K562 (cell line): ENCODE results near the gene COLEC12. TPM values are rescaled to one million over a fixed set of nuclear protein-coding genes. Genes with fewer than 3 reads are reported as not detected.
A peak's percentile ranks its signal among the peaks of the same experiment; 100 is the strongest.

Experiments
- ATAC-seq: fragments of 200-7000 bp; cut with Tn5 transposase; 3 replicates; pipeline ENCODE4 v1.9.1; 2020; ENCODE audit warnings: moderate library complexity
- BruUV-seq: library from RNA; stranded (reverse); fragments of 400-500 nt; replicated peaks from 2 replicates; lab custom pipeline; 2021; lab: Mats Ljungman, UMichigan
- CTCF ChIA-PET: fragments of 300-600 bp; formaldehyde crosslinking; extraction: SDS; loops from one replicate; lab custom pipeline; 2021; ENCODE audit warnings: low intra/inter-chr PET ratio; lab: Yijun Ruan, JAX
- POLR2A ChIA-PET: fragments of 300-600, 350-650 bp; sonication (Branson Sonifier 250); formaldehyde crosslinking; extraction: SDS; loops from one replicate; lab custom pipeline; 2021; ENCODE audit warnings: antibody characterized with exemption, inconsistent platforms; lab: Yijun Ruan, JAX
- DNase-seq, 4 experiments: peaks; one replicate each; pipeline versions ENCODE4 v3.0.0 to v3.0.0-alpha.2; 2011 to 2018; ENCODE audit warnings: low spot score in 3 of 4, mixed read lengths in 3 of 4; ENCODE audit errors: extremely low read depth in 1 of 4
- FAIRE-seq: peaks from 2 replicates; lab custom pipeline; 2011; peaks lifted over from hg19 to GRCh38; lab: Jason Lieb, UNC
- H2AFZ ChIP-seq: 2 replicates; pipeline ENCODE4 v1.6.0; 2011; ENCODE audit warnings: low read depth, low read length, control low read depth, inconsistent platforms
- H3K27ac ChIP-seq: fragments of 200-600 bp; 3 replicates; pipeline ENCODE4 v1.8.0; 2011; ENCODE audit warnings: low read depth, mild to moderate bottlenecking, control low read depth, inconsistent platforms, low read length, moderate library complexity, mixed read lengths; ENCODE audit errors: extremely low read depth
- H3K27me3 ChIP-seq, 2 experiments: fragments of 300-600 bp in 1 of 2; 2 replicates in 1 of 2; 3 replicates in 1 of 2; pipeline versions ENCODE4 v1.6.0 to v1.8.0; 2011; ENCODE audit warnings: inconsistent platforms in 2 of 2, low read length in 2 of 2, mild to moderate bottlenecking in 1 of 2, mixed read lengths in 1 of 2, moderate library complexity in 1 of 2; ENCODE audit not compliant: control insufficient read depth in 2 of 2, insufficient read depth in 2 of 2
- H3K36me3 ChIP-seq: fragments of 300-600 bp; 3 replicates; pipeline ENCODE4 v1.8.0; 2011; ENCODE audit warnings: mild to moderate bottlenecking, low read length, inconsistent platforms; ENCODE audit not compliant: control insufficient read depth, insufficient read depth
- H3K4me1 ChIP-seq, 2 experiments: fragments of 200-600 bp in 1 of 2; replicated peaks in 1 of 2; 2 replicates in 1 of 2; 3 replicates in 1 of 2; pipeline versions ENCODE4 v1.5.1 to v1.8.0; 2011; ENCODE audit warnings: inconsistent platforms in 2 of 2, low read length in 2 of 2, mild to moderate bottlenecking in 1 of 2, mixed read lengths in 1 of 2, moderate library complexity in 1 of 2; ENCODE audit not compliant: control insufficient read depth in 2 of 2, insufficient read depth in 2 of 2
- H3K4me2 ChIP-seq: 2 replicates; pipeline ENCODE4 v1.6.1; 2011; ENCODE audit warnings: low read length, control low read depth, inconsistent platforms, mixed read lengths; ENCODE audit not compliant: insufficient read depth
- H3K4me3 ChIP-seq: fragments of 200-600 bp; sonication (generic), shearing (Covaris generic); 2 replicates; pipeline ENCODE4 v1.5.1; 2016; ENCODE audit warnings: control low read depth, inconsistent platforms
- H3K79me2 ChIP-seq: fragments of 200-600 bp; 3 replicates; pipeline ENCODE4 v1.8.0; 2011; ENCODE audit warnings: low read length, inconsistent platforms; ENCODE audit not compliant: control insufficient read depth, insufficient read depth
- H3K9ac ChIP-seq, 2 experiments: 2 replicates each; pipeline versions ENCODE4 v1.6.0 to v1.6.1; 2011; ENCODE audit warnings: low read depth in 2 of 2, low read length in 2 of 2, control low read depth in 1 of 2, inconsistent platforms in 1 of 2, mild to moderate bottlenecking in 1 of 2, mixed read lengths in 1 of 2; ENCODE audit not compliant: insufficient read depth in 1 of 2
- H3K9me1 ChIP-seq: one replicate; pipeline ENCODE4 v1.6.0; 2011; ENCODE audit warnings: inconsistent platforms, mild to moderate bottlenecking, low read length, moderate library complexity; ENCODE audit not compliant: control insufficient read depth, insufficient read depth
- H3K9me3 ChIP-seq: replicated peaks from 2 replicates; pipeline ENCODE4 v1.5.1; 2011; ENCODE audit warnings: low read depth, low read length, inconsistent platforms; ENCODE audit not compliant: control insufficient read depth, insufficient read depth
- H4K20me1 ChIP-seq: replicated peaks from 2 replicates; pipeline ENCODE4 v1.6.1; 2011; ENCODE audit warnings: low read length, inconsistent platforms, mixed read lengths; ENCODE audit not compliant: control insufficient read depth, insufficient read depth
- CEBPB ChIP-seq: fragments of 450-650 bp; IDR thresholded peaks from 2 replicates; pipeline ENCODE4 v1.6.1; 2016; ENCODE audit warnings: missing genetic modification characterization, missing compliant biosample characterization
- CEBPG ChIP-seq, 3 experiments: fragments of 200-800 bp in 1 of 3; sonication (Bioruptor generic) in 1 of 3; sonication (generic) in 1 of 3; formaldehyde crosslinking in 1 of 3; IDR thresholded peaks in 2 of 3; conservative IDR thresholded peaks in 1 of 3; 2 replicates each; pipeline versions ENCODE4 v1.6.1 to v1.8.0; 2016 to 2022; ENCODE audit warnings: missing compliant biosample characterization in 2 of 3, missing genetic modification characterization in 2 of 3, mild to moderate bottlenecking in 1 of 3, missing genetic modification reagents in 1 of 3
- CHD4 ChIP-seq: fragments of 200-600 bp; sonication (generic); IDR thresholded peaks from 3 replicates; pipeline ENCODE4 v1.6.1; 2012; ENCODE audit warnings: low read depth, mild to moderate bottlenecking, mixed read lengths, low read length, inconsistent platforms; ENCODE audit not compliant: insufficient read depth, insufficient replicate concordance, poor library complexity, severe bottlenecking
- HSF4 ChIP-seq: fragments of 250-450 bp; sonication (Bioruptor Pico); IDR thresholded peaks from 2 replicates; pipeline ENCODE4 v2.1.2; 2022; ENCODE audit warnings: mild to moderate bottlenecking, moderate library complexity, borderline replicate concordance
- SMARCA4 ChIP-seq: fragments of 450-650 bp; IDR thresholded peaks from 2 replicates; pipeline ENCODE4 v1.6.1; 2016
- WGBS: fragments of 100-300 bp; shearing (Covaris generic); methylation state at CpG from one replicate; pipeline ENCODE4 v1.1.6; 2016; ENCODE audit warnings: low coverage, mixed read lengths; ENCODE audit not compliant: insufficient coverage; ENCODE audit errors: missing lambda C conversion rate; 5-methylcytosine and 5-hydroxymethylcytosine counted together
- in situ Hi-C: fragments of 300-500 bp; cut with MboI; formaldehyde crosslinking; loops from 4 replicates; pipeline ENCODE4 v1.15.0; 2018; ENCODE audit warnings: inconsistent platforms, mixed read lengths
- intact Hi-C: fragments of 100-400 bp; cut with micrococcal nuclease; formaldehyde crosslinking; loops from 2 replicates; pipeline ENCODE4 v1.14.2; 2022
- polyA plus RNA-seq, 8 experiments: library from polyadenylated mRNA; depleted of rRNA in 4 of 8; stranded (reverse) in 5 of 8; unstranded in 3 of 8; fragments of >200 nt; fragmentation: Nextera tagmentation in 2 of 8; fragmentation: Illumina TruSeq in 1 of 8; extraction: Ambion mirVana in 2 of 8; extraction: Trizol in 1 of 8; gene quantifications; 2 replicates each; pipeline versions ENCODE4 v1.2.1 to v1.2.3, GENCODE V29; 2011 to 2014; ENCODE audit warnings: inconsistent platforms in 1 of 8, missing spikeins in 1 of 8
- total RNA-seq, 7 experiments: library from RNA; depleted of rRNA in 6 of 7; stranded (reverse); fragments of >200 nt in 6 of 7; fragmentation: Illumina TruSeq in 2 of 7; extraction: Trizol in 2 of 7; gene quantifications; 2 replicates each; pipeline versions ENCODE4 v1.2.1 to v1.2.3, GENCODE V29; 2011 to 2021; ENCODE audit warnings: low replicate concordance in 1 of 7

The COLEC12 gene
- total and polyA plus RNA-seq, 9 of the 15 experiments (the other 6 are each of a cell fraction or from before 2014, with no cell fraction given) = 0.04 TPM; not detected in 8

- no peak for FAIRE-seq
- Histone ChIP-seq H3K27ac (no peak overlapping the region), H4K20me1 (no peaks in the 10 kb centered on the region), H2AFZ (0 out of 2 replicates have a peak overlapping the region, but pooled peaks have one; percentile 6), H3K9ac (no peak overlapping the region), H3K36me3 (peaks cover 17% of the 10 kb centered on the region), H3K79me2 (peaks cover 43% of the 10 kb centered on the region), H3K4me3 (no peak overlapping the region), H3K4me1 (peaks cover 17 to 29% of the 10 kb centered on the region in 2 experiments), H3K9me1 (no peaks in the 10 kb centered on the region), H3K4me2 (0 out of 2 replicates have a peak overlapping the region, but pooled peaks have one; percentile 1), H3K27me3 (no peaks in the 10 kb centered on the region), H3K9me3 (no peaks in the 10 kb centered on the region)
- TF ChIP-seq CEBPB (tag) (peak; percentile 80), SMARCA4 (no peak), CHD4 (no peak), CEBPG (CRISPR knock-in tag; IDR thresholded peaks at IDR 0.05) (no peak), CEBPG (tag; conservative IDR thresholded peaks at IDR 0.05 in 1 of 2, IDR thresholded peaks at IDR 0.05 in 1 of 2) (peak in 1 of 2 experiments; percentile 46; a peak in 1 of 4 replicates), HSF4 (CRISPR knock-in tag) (no peak)
- CTCF ChIA-PET = no interaction called here
- in situ Hi-C loops = no loop called here
- no peak for ATAC-seq
- BruUV-seq = no TSS peak
- POLR2A ChIA-PET = interaction anchor here (0.6 to 3.1 kb wide), 3 partner anchors 14 to 111 kb away, joined by 4 to 20 read pairs (median 5); partner anchors contain the start of gene USP14
- intact Hi-C loops = loop anchor here (5.0 kb wide), 1 partner anchor 112 kb away; the partner anchor contains the start of gene USP14
- WGBS = 71% methylated on average over 6 of the region's 6 CpGs
- DNase-seq = peak in 1 of 4 experiments; percentile 17
Observed at GRCh38 chr18:269480-270095, 230.9 kb downstream of the COLEC12 start.
